Pancreas (tissue), 10 donors: ENCODE measurements around the gene BAIAP2L1. TPM values are rescaled to one million over a fixed set of nuclear protein-coding genes. Genes with fewer than 3 reads are reported as not detected.
"Not testable (repeated sequence)": the region's sequence is repeated elsewhere in the genome, so short reads cannot be mapped to it uniquely, and the experiment has no call there.

ENCODE experiments used
- ATAC-seq, 4 donors: fragments of 200-7000 bp; cut with Tn5 transposase; one replicate each; pipeline versions ENCODE4 v1.8.0 to v1.9.1; 2020; ENCODE audit warnings: mild to moderate bottlenecking in 4 of 4, moderate library complexity in 4 of 4
- DNase-seq, 6 donors: peaks; one replicate each; pipeline ENCODE4 v3.0.0-alpha.2; 2020
- FAIRE-seq: peaks from 2 replicates; lab custom pipeline; 2012; peaks lifted over from hg19 to GRCh38; lab: Jason Lieb, UNC
- H3K27ac ChIP-seq, 4 donors: fragments of 200-600 bp; sonication (generic); 1 replicate in 3 of 4; 2 replicates in 1 of 4; pipeline versions ENCODE4 v1.5.0 to v1.8.0; 2020
- H3K27me3 ChIP-seq, 4 donors: fragments of 200-600 bp; one replicate each; pipeline ENCODE4 v1.8.0; 2021
- H3K36me3 ChIP-seq, 3 donors: fragments of 200-600 bp; sonication (generic) in 1 of 3; one replicate each; pipeline versions ENCODE4 v1.5.0 to v1.8.0; 2020 to 2021
- H3K4me1 ChIP-seq, 3 donors: fragments of 200-600 bp; one replicate each; pipeline ENCODE4 v1.8.0; 2021
- H3K4me3 ChIP-seq, 4 donors: fragments of 200-600 bp; sonication (generic) in 2 of 4; one replicate each; pipeline versions ENCODE4 v1.5.0 to v1.8.0; 2020 to 2021
- H3K9me3 ChIP-seq, 4 donors: fragments of 200-600 bp; one replicate each; pipeline ENCODE4 v1.8.0; 2021
- CTCF ChIP-seq, 4 donors: fragments of 200-600 bp; sonication (generic) in 3 of 4; IDR thresholded peaks; one replicate each; pipeline versions ENCODE4 v1.5.0 to v1.8.0; 2021; ENCODE audit warnings: antibody characterized with exemption in 4 of 4
- WGBS, 2 donors: extraction: QIAGEN DNeasy Blood & Tissue Kit; methylation state at CpG; one replicate each; pipeline ENCODE4 v1.1.7; 2013; 5-methylcytosine and 5-hydroxymethylcytosine counted together
- intact Hi-C, 3 donors: fragments of 100-400 bp; cut with DNase I; formaldehyde crosslinking; loops; one replicate each; pipeline versions ENCODE4 v1.11.1 to v1.14.2; 2022
- polyA plus RNA-seq, 2 donors: library from polyadenylated mRNA; stranded (reverse); fragments of 200-250 nt; gene quantifications; one replicate each; pipeline ENCODE4 v1.2.3, GENCODE V29; 2013
- total RNA-seq, 6 donors: library from RNA; stranded (reverse); fragmentation: NEBNext Ultra II Directional in 4 of 6; extraction: Animal tissue kit (Norgen Biotek cat#: 25700) in 4 of 6; gene quantifications; one replicate each; pipeline versions ENCODE4 v1.2.1 to v1.2.4, GENCODE V29; 2021 to 2023
- donor health status: healthy with polysubstance abuse.
- donor health status: DM: no; HTN: no; CAD: no; lungs with moderate emphysema.
- donor health status: DM: no; HTN: no; CAD: no.
- donor health status: control.
- donor health status: control.
- donor health status: Bipolar disorder and iron deficiency.
- donor health status: DM: yes; HTN: yes; CAD: no.
- donor health status: DM: no; HTN: no; CAD: no.
- donor health status: DM: no; HTN: no; CAD: no.
- donor health status: DM: yes; HTN: yes; CAD: no.

BAIAP2L1 gene
- total and polyA plus RNA-seq, 8 donors: 17.9 to 31.5 (median 22.2) TPM

- ATAC-seq (no peak), DNase-seq (no peak), FAIRE-seq (no peak)
- Histone ChIP-seq H3K27ac (no peak overlapping the region), H3K4me1 (peaks cover 6 to 10% (median 6%) of the 10 kb centered on the region in 3 donors), H3K36me3 (no peaks in the 10 kb centered on the region), H3K9me3 (no peaks in the 10 kb centered on the region), H3K4me3 (no peak overlapping the region), H3K27me3 (no peaks in the 10 kb centered on the region)
- 53 to 55% methylated on average over 5 of the region's 5 CpGs for WGBS, 2 donors
- TF ChIP-seq CTCF (IDR thresholded peaks at IDR 0.05): no peak
- intact Hi-C loops: no loop called here
Measured at GRCh38 chr7:98394377-98394836, 6.5 kb downstream of the BAIAP2L1 start.

- ATAC-seq (peak in 1 of 4 donors; percentile 34), FAIRE-seq (no peak), DNase-seq (no peak)
- no peaks in the 10 kb centered on the region for H3K4me1 ChIP-seq
- intact Hi-C loops: no loop called here
- H3K27me3 ChIP-seq: no peaks in the 10 kb centered on the region
- H3K36me3 ChIP-seq: no peaks in the 10 kb centered on the region
- H3K27ac ChIP-seq: no peak overlapping the region
- no peak overlapping the region for H3K4me3 ChIP-seq
- 81 to 82% methylated on average over 9 of the region's 9 CpGs for WGBS, 2 donors
- no peaks in the 10 kb centered on the region for H3K9me3 ChIP-seq
- TF ChIP-seq CTCF (IDR thresholded peaks at IDR 0.05): no peak
Measured at GRCh38 chr7:98387544-98388226, 13.2 kb downstream of the BAIAP2L1 start.

- FAIRE-seq (no peak), ATAC-seq (no peak), DNase-seq (no peak)
- Histone ChIP-seq H3K4me1 (no peaks in the 10 kb centered on the region), H3K9me3 (no peaks in the 10 kb centered on the region), H3K27ac (no peak overlapping the region), H3K27me3 (no peaks in the 10 kb centered on the region), H3K36me3 (no peaks in the 10 kb centered on the region), H3K4me3 (no peak overlapping the region)
- 86 to 89% methylated on average over 8 of the region's 8 CpGs for WGBS, 2 donors
- no peak for TF ChIP-seq CTCF (IDR thresholded peaks at IDR 0.05)
- intact Hi-C loops: no loop called here
Measured at GRCh38 chr7:98387131-98387530, 13.8 kb downstream of the BAIAP2L1 start.

GRCh38 chr7:98385532-98385931 is 15.4 kb downstream of the BAIAP2L1 start:
- DNase-seq, H3K36me3 ChIP-seq, H3K9me3 ChIP-seq, ATAC-seq, H3K27me3 ChIP-seq, H3K4me3 ChIP-seq, FAIRE-seq, H3K27ac ChIP-seq, intact Hi-C loops, H3K4me1 ChIP-seq: not testable (repeated sequence)
- WGBS, 2 donors: 93 to 100% methylated on average over 3 to 5 of the region's 5 CpGs

- no peak for TF ChIP-seq CTCF (IDR thresholded peaks at IDR 0.05)
- intact Hi-C loops: no loop called here
- WGBS, 2 donors: 46 to 47% methylated on average over 9 of the region's 9 CpGs
- no peak for FAIRE-seq
- H3K4me1 ChIP-seq: peaks cover 0 to 4% (median 0%) of the 10 kb centered on the region in 3 donors
- ATAC-seq: peak; percentile 23 to 61 (median 40)
- no peaks in the 10 kb centered on the region for H3K9me3 ChIP-seq
- H3K36me3 ChIP-seq: no peaks in the 10 kb centered on the region
- no peak for DNase-seq
- H3K27me3 ChIP-seq: no peaks in the 10 kb centered on the region
- H3K27ac ChIP-seq: no peak overlapping the region
- H3K4me3 ChIP-seq: no peak overlapping the region
Measured at GRCh38 chr7:98378210-98378819, 22.6 kb downstream of the BAIAP2L1 start.
